WERI-Rb-1 (cell line): ENCODE measurements around the gene C4orf50.
"Not testable (repeated sequence)": the region's sequence is repeated elsewhere in the genome, so short reads cannot be mapped to it uniquely, and the experiment has no call there.

Experiments
- DNase-seq: peaks from one replicate; pipeline ENCODE4 v3.0.0-alpha.2; 2020
- H3K27ac ChIP-seq: fragments of 250-450 bp; sonication (Bioruptor Pico); 2 replicates; pipeline ENCODE4 v1.5.1; 2020; ENCODE audit warnings: mild to moderate bottlenecking, moderate library complexity
- H3K27me3 ChIP-seq: fragments of 250-450 bp; sonication (Bioruptor Pico); 2 replicates; pipeline ENCODE4 v1.5.1; 2021; ENCODE audit warnings: mild to moderate bottlenecking, low read depth, moderate library complexity; ENCODE audit not compliant: insufficient read depth, severe bottlenecking
- H3K36me3 ChIP-seq: fragments of 250-450 bp; sonication (Bioruptor Pico); 2 replicates; pipeline ENCODE4 v1.5.1; 2020; ENCODE audit warnings: mild to moderate bottlenecking, moderate library complexity
- H3K4me3 ChIP-seq: 2 replicates; pipeline ENCODE4 v1.5.1; 2011; ENCODE audit warnings: low read depth, mild to moderate bottlenecking, control low read depth, low read length
- H3K9me3 ChIP-seq: fragments of 250-450 bp; sonication (Bioruptor Pico); 2 replicates; pipeline ENCODE4 v1.5.1; 2021; ENCODE audit warnings: mild to moderate bottlenecking, moderate library complexity; ENCODE audit not compliant: severe bottlenecking
- CTCF ChIP-seq: IDR thresholded peaks from 2 replicates; pipeline ENCODE4 v1.5.1; 2011; ENCODE audit warnings: low read depth, mild to moderate bottlenecking, control low read depth, inconsistent platforms, low read length

Gene C4orf50

GRCh38 chr4:5955201-5955821 lies 62.9 kb downstream of the C4orf50 start:
- H3K27me3 ChIP-seq, result no peaks in the 10 kb centered on the region
- no peak overlapping the region for H3K27ac ChIP-seq
- peak; percentile 55 for DNase-seq
- no peaks in the 10 kb centered on the region for H3K36me3 ChIP-seq
- TF ChIP-seq CTCF, result no peak
- no peaks in the 10 kb centered on the region for H3K9me3 ChIP-seq
- no peak overlapping the region for H3K4me3 ChIP-seq

- Histone ChIP-seq H3K36me3 (no peaks in the 10 kb centered on the region), H3K27ac (no peak overlapping the region), H3K27me3 (no peaks in the 10 kb centered on the region), H3K4me3 (no peak overlapping the region), H3K9me3 (no peaks in the 10 kb centered on the region)
- DNase-seq, result no peak
- no peak for TF ChIP-seq CTCF
Observed at GRCh38 chr4:5954056-5954760, 64.0 kb downstream of the C4orf50 start.

- no peaks in the 10 kb centered on the region for H3K36me3 ChIP-seq
- H3K27ac ChIP-seq, result no peak overlapping the region
- peaks cover under 1% of the 10 kb centered on the region for H3K9me3 ChIP-seq
- H3K27me3 ChIP-seq, result no peaks in the 10 kb centered on the region
- DNase-seq, result no peak
- TF ChIP-seq CTCF, result no peak
- H3K4me3 ChIP-seq, result no peak overlapping the region
Observed at GRCh38 chr4:5952975-5953951, 65.0 kb downstream of the C4orf50 start.

- no peak for DNase-seq
- Histone ChIP-seq H3K27me3 (no peaks in the 10 kb centered on the region), H3K36me3 (no peaks in the 10 kb centered on the region), H3K9me3 (peaks cover 9% of the 10 kb centered on the region), H3K4me3 (no peak overlapping the region), H3K27ac (no peak overlapping the region)
- TF ChIP-seq CTCF, result no peak
Observed at GRCh38 chr4:5952286-5952974, 65.8 kb downstream of the C4orf50 start.

GRCh38 chr4:5946653-5947052 lies 71.6 kb downstream of the C4orf50 start:
- H3K4me3 ChIP-seq, H3K27ac ChIP-seq, H3K27me3 ChIP-seq, H3K36me3 ChIP-seq, DNase-seq: not testable (repeated sequence)
- H3K9me3 ChIP-seq, result peaks cover 22% of the 10 kb centered on the region
